HG03039 (cell line): ENCODE results near the gene TIPRL.
A peak's percentile ranks its signal among the peaks of the same experiment; 100 is the strongest.
"Not testable (repeated sequence)": the region's sequence is repeated elsewhere in the genome, so short reads cannot be mapped to it uniquely, and the experiment has no call there.

Experiments
- ATAC-seq: cut with Tn5 transposase; IDR thresholded peaks from one replicate; pipeline ENCODE4 v1.9.1; 2021; ENCODE audit warnings: mild to moderate bottlenecking, moderate library complexity; ENCODE audit not compliant: unreplicated experiment

The TIPRL gene

GRCh38 chr1:168178638-168179437 lies at the start of gene TIPRL:
Gene TIPRL, plus strand, starts transcription at chr1:168178962. Its CDS starts 116 bp downstream, at chr1:168179078.
- ATAC-seq, result peak; percentile 94

GRCh38 chr1:168129933-168130332 lies 48.8 kb upstream of the TIPRL start:
- ATAC-seq, result no peak

- no peak for ATAC-seq
Measured at GRCh38 chr1:168134132-168134531, 44.6 kb upstream of the TIPRL start.

GRCh38 chr1:168134642-168135041 lies 44.1 kb upstream of the TIPRL start:
- ATAC-seq, result no peak

- ATAC-seq, result no peak
Measured at GRCh38 chr1:168135116-168135920, 43.4 kb upstream of the TIPRL start.

- ATAC-seq, result no peak
Measured at GRCh38 chr1:168135921-168136708, 42.6 kb upstream of the TIPRL start.

- ATAC-seq, result no peak
Measured at GRCh38 chr1:168136709-168137514, 41.9 kb upstream of the TIPRL start, which contains the start of gene GPR161. Gene GPR161, minus strand, starts transcription at chr1:168136930. Its CDS starts 32,080 bp downstream, at chr1:168104850.

GRCh38 chr1:168137515-168137821 lies 41.3 kb upstream of the TIPRL start:
- ATAC-seq, result no peak

GRCh38 chr1:168138134-168138533 lies 40.6 kb upstream of the TIPRL start:
- no peak for ATAC-seq

GRCh38 chr1:168139070-168139469 lies 39.7 kb upstream of the TIPRL start:
- ATAC-seq, result no peak

GRCh38 chr1:168141871-168142385 lies 36.8 kb upstream of the TIPRL start:
- no peak for ATAC-seq

GRCh38 chr1:168145184-168146159 lies 33.3 kb upstream of the TIPRL start:
- ATAC-seq, result peak; percentile 89

- ATAC-seq, result no peak
Measured at GRCh38 chr1:168146160-168146539, 32.6 kb upstream of the TIPRL start.

GRCh38 chr1:168146626-168147025 lies 32.1 kb upstream of the TIPRL start:
- no peak for ATAC-seq

GRCh38 chr1:168148916-168149315 lies 29.8 kb upstream of the TIPRL start:
- no peak for ATAC-seq

- no peak for ATAC-seq
Measured at GRCh38 chr1:168150283-168150682, 28.5 kb upstream of the TIPRL start.

GRCh38 chr1:168151935-168152334 lies 26.8 kb upstream of the TIPRL start:
- ATAC-seq, result no peak

- ATAC-seq, result not testable (repeated sequence)
Measured at GRCh38 chr1:168154707-168155106, 24.1 kb upstream of the TIPRL start.

GRCh38 chr1:168155910-168156309 lies 22.9 kb upstream of the TIPRL start:
- ATAC-seq, result no peak
